HCT116 (cell line): ENCODE results near the gene SEMA3E. TPM values are rescaled to one million over a fixed set of nuclear protein-coding genes. Genes with fewer than 3 reads are reported as not detected.

Experiments
- ATAC-seq: fragments of 200-7000 bp; cut with Tn5 transposase; 2 replicates; pipeline ENCODE4 v1.9.1; 2020; ENCODE audit warnings: mild to moderate bottlenecking, moderate library complexity
- BruUV-seq: library from RNA; stranded (reverse); fragments of 400-500 nt; replicated peaks from 2 replicates; lab custom pipeline; 2021; lab: Mats Ljungman, UMichigan
- CTCF ChIA-PET: fragments of 300-600 bp; sonication (Branson Sonifier 250); formaldehyde crosslinking; loops from one replicate; lab custom pipeline; 2021; ENCODE audit warnings: antibody characterized with exemption; lab: Charles Lee
- POLR2A ChIA-PET: fragments of 300-600, 350-600 bp; sonication (Branson Sonifier 250); formaldehyde crosslinking; loops from one replicate; lab custom pipeline; 2021; ENCODE audit warnings: antibody characterized with exemption; lab: Charles Lee
- RAD21 ChIA-PET, 2 experiments: fragments of 300-600 bp; sonication (Branson Sonifier 250); formaldehyde crosslinking; loops; one replicate each; lab custom pipeline; 2023; ENCODE audit warnings: low total read pairs in 2 of 2; ENCODE audit not compliant: uncharacterized antibody in 2 of 2, unreplicated experiment in 2 of 2, low non-redundant PET in 1 of 2; lab: Charles Lee
- DNase-seq: peaks from one replicate; pipeline ENCODE4 v3.0.0-alpha.2; 2010; ENCODE audit warnings: low read depth, low spot score
- H2AFZ ChIP-seq: fragments of 200-600 bp; shearing (Covaris generic), sonication (generic); 2 replicates; pipeline ENCODE4 v1.6.1; 2017; ENCODE audit warnings: low read depth, mixed run types, mixed read lengths, antibody characterized with exemption, low read length; ENCODE audit not compliant: poor library complexity, severe bottlenecking
- H3K27ac ChIP-seq: 2 replicates; pipeline ENCODE4 v1.5.1; 2012; ENCODE audit warnings: low read depth, low read length
- H3K27me3 ChIP-seq: fragments of 200-600 bp; sonication (generic); 2 replicates; pipeline ENCODE4 v1.6.1; 2016; ENCODE audit warnings: mixed run types, low read length, mixed read lengths; ENCODE audit not compliant: insufficient read depth
- H3K36me3 ChIP-seq, 2 experiments: fragments of 200-500 bp in 1 of 2; fragments of 200-600 bp in 1 of 2; sonication (Bioruptor generic) in 1 of 2; sonication (generic) in 1 of 2; 2 replicates each; pipeline versions ENCODE4 v1.5.1 to v1.6.1; 2014 to 2016; ENCODE audit warnings: low read length in 2 of 2, inconsistent platforms in 1 of 2, mixed read lengths in 1 of 2, mixed run types in 1 of 2; ENCODE audit not compliant: insufficient read depth in 2 of 2, control insufficient read depth in 1 of 2
- H3K4me1 ChIP-seq, 2 experiments: fragments of 200-600 bp in 1 of 2; sonication (generic) in 1 of 2; 2 replicates each; pipeline versions ENCODE4 v1.5.1 to v1.6.1; 2012 to 2017; ENCODE audit warnings: low read length in 2 of 2, inconsistent platforms in 1 of 2, mild to moderate bottlenecking in 1 of 2, mixed read lengths in 1 of 2, mixed run types in 1 of 2, moderate library complexity in 1 of 2; ENCODE audit not compliant: insufficient read depth in 2 of 2, control insufficient read depth in 1 of 2
- H3K4me2 ChIP-seq: fragments of 200-600 bp; sonication (generic); 2 replicates; pipeline ENCODE4 v1.6.1; 2017; ENCODE audit warnings: mixed run types, low read length, mixed read lengths
- H3K4me3 ChIP-seq, 2 experiments: fragments of 200-600 bp in 1 of 2; sonication (generic) in 1 of 2; replicated peaks in 1 of 2; 2 replicates each; pipeline ENCODE4 v1.5.1; 2011 to 2016; ENCODE audit warnings: low read length in 2 of 2, control low read depth in 1 of 2, low read depth in 1 of 2, mild to moderate bottlenecking in 1 of 2, mixed read lengths in 1 of 2, mixed run types in 1 of 2
- H3K79me2 ChIP-seq: fragments of 200-600 bp; sonication (generic); 2 replicates; pipeline ENCODE4 v1.6.1; 2017; ENCODE audit warnings: mild to moderate bottlenecking, mixed run types, low read length, moderate library complexity, mixed read lengths; ENCODE audit not compliant: insufficient read depth
- H3K9ac ChIP-seq: fragments of 200-600 bp; sonication (generic); 2 replicates; pipeline ENCODE4 v1.6.1; 2016; ENCODE audit warnings: low read length, mixed read lengths
- H3K9me2 ChIP-seq: fragments of 200-600 bp; sonication (generic), shearing (Covaris generic); 2 replicates; pipeline ENCODE4 v1.6.1; 2017; ENCODE audit warnings: mixed run types, mild to moderate bottlenecking, moderate library complexity; ENCODE audit not compliant: insufficient read depth
- H3K9me3 ChIP-seq, 2 experiments: fragments of 200-500 bp in 1 of 2; fragments of 200-600 bp in 1 of 2; sonication (Bioruptor generic) in 1 of 2; sonication (generic) in 1 of 2; 2 replicates each; pipeline ENCODE4 v1.6.1; 2014 to 2017; ENCODE audit warnings: low read length in 2 of 2, mixed read lengths in 2 of 2, inconsistent platforms in 1 of 2, low read depth in 1 of 2, mild to moderate bottlenecking in 1 of 2, mixed run types in 1 of 2, moderate library complexity in 1 of 2; ENCODE audit not compliant: control insufficient read depth in 1 of 2, insufficient read depth in 1 of 2
- H4K20me1 ChIP-seq: fragments of 200-600 bp; sonication (generic), shearing (Covaris generic); 2 replicates; pipeline ENCODE4 v1.6.1; 2017; ENCODE audit warnings: mixed run types, mild to moderate bottlenecking, moderate library complexity; ENCODE audit not compliant: insufficient read depth
- ATF3 ChIP-seq: IDR thresholded peaks from 2 replicates; pipeline ENCODE4 v1.6.1; 2012
- CBX3 ChIP-seq: IDR thresholded peaks from 2 replicates; pipeline ENCODE4 v1.6.1; 2012; ENCODE audit warnings: low read depth
- CEBPB ChIP-seq: IDR thresholded peaks from 2 replicates; pipeline ENCODE4 v1.6.1; 2012; ENCODE audit warnings: low read depth
- CTCF ChIP-seq, 3 experiments: fragments of 200-600 bp in 1 of 3; sonication (generic) in 1 of 3; IDR thresholded peaks in 2 of 3; conservative IDR thresholded peaks in 1 of 3; 2 replicates each; pipeline ENCODE4 v1.5.1; 2012 to 2017; ENCODE audit warnings: low read depth in 2 of 3, low read length in 2 of 3, antibody characterized with exemption in 1 of 3, borderline replicate concordance in 1 of 3, control low read depth in 1 of 3, mild to moderate bottlenecking in 1 of 3, mixed read lengths in 1 of 3, mixed run types in 1 of 3, moderate library complexity in 1 of 3; ENCODE audit not compliant: insufficient read depth in 1 of 3
- EGR1 ChIP-seq: IDR thresholded peaks from 2 replicates; pipeline ENCODE4 v1.6.1; 2012; ENCODE audit warnings: low read depth
- ELF1 ChIP-seq: IDR thresholded peaks from 2 replicates; pipeline ENCODE4 v1.6.1; 2012; ENCODE audit warnings: low read depth, borderline replicate concordance
- EZH2 ChIP-seq: fragments of 200-600 bp; sonication (generic); IDR thresholded peaks from 2 replicates; pipeline ENCODE4 v1.6.1; 2017; ENCODE audit warnings: antibody characterized with exemption, mixed run types
- EZH2phosphoT487 ChIP-seq: fragments of 200-600 bp; IDR thresholded peaks from 2 replicates; pipeline ENCODE4 v1.6.1; 2018; ENCODE audit warnings: antibody characterized with exemption, borderline replicate concordance
- FOSL1 ChIP-seq: IDR thresholded peaks from 2 replicates; pipeline ENCODE4 v1.6.1; 2012; ENCODE audit warnings: low read depth
- JUND ChIP-seq: IDR thresholded peaks from 2 replicates; pipeline ENCODE4 v1.6.1; 2012
- MAX ChIP-seq: IDR thresholded peaks from 2 replicates; pipeline ENCODE4 v1.6.1; 2012
- POLR2A ChIP-seq: IDR thresholded peaks from 2 replicates; pipeline ENCODE4 v1.7.0; 2011; ENCODE audit warnings: borderline replicate concordance; ENCODE audit not compliant: insufficient read depth, insufficient read length; ENCODE audit errors: extremely low read depth
- POLR2AphosphoS5 ChIP-seq: IDR thresholded peaks from 2 replicates; pipeline ENCODE4 v1.6.1; 2011; ENCODE audit warnings: mild to moderate bottlenecking, low read depth, low read length, moderate library complexity
- RAD21 ChIP-seq: IDR thresholded peaks from 2 replicates; pipeline ENCODE4 v1.6.1; 2012; ENCODE audit warnings: low read depth, mild to moderate bottlenecking
- SIN3A ChIP-seq: IDR thresholded peaks from 2 replicates; pipeline ENCODE4 v1.6.1; 2012; ENCODE audit warnings: low read depth
- YY1 ChIP-seq: IDR thresholded peaks from 2 replicates; pipeline ENCODE4 v1.6.1; 2011; ENCODE audit warnings: low read length, low read depth, moderate library complexity, mild to moderate bottlenecking; ENCODE audit not compliant: insufficient replicate concordance; ENCODE audit errors: extremely low read depth
- ZFX ChIP-seq: fragments of 450-650 bp; IDR thresholded peaks from 2 replicates; pipeline ENCODE4 v1.6.1; 2017
- ZNF274 ChIP-seq: fragments of 200-500 bp; sonication (Bioruptor generic); IDR thresholded peaks from 2 replicates; pipeline ENCODE4 v1.6.1; 2014; ENCODE audit warnings: mild to moderate bottlenecking, low read depth, low read length, inconsistent platforms
- intact Hi-C: fragments of 100-400 bp; cut with micrococcal nuclease; formaldehyde crosslinking; loops from 2 replicates; pipeline ENCODE4 v1.10.0; 2022
- total RNA-seq: library from RNA; stranded (reverse); gene quantifications from one replicate; pipeline ENCODE4 v1.2.1, GENCODE V29; 2021; ENCODE audit not compliant: unreplicated experiment
- TF ChIP-seq, protein P1 (sequence below): IDR thresholded peaks from 2 replicates; pipeline ENCODE4 v1.6.1; 2011; ENCODE audit warnings: mild to moderate bottlenecking, low read length, moderate library complexity; ENCODE audit not compliant: insufficient replicate concordance; ENCODE audit errors: extremely low read depth
- TF ChIP-seq, protein P2 (sequence below): IDR thresholded peaks from 2 replicates; pipeline ENCODE4 v1.6.1; 2012; ENCODE audit warnings: low read depth

SEMA3E gene
- total RNA-seq, 1 experiment from 2014 or later, result 1.6 TPM

GRCh38 chr7:83337050-83337449 is 311.9 kb downstream of the SEMA3E start:
- no peaks in the 10 kb centered on the region for H3K9me3 ChIP-seq
- CTCF ChIA-PET, result interaction anchor here (1.4 kb wide), 1 partner anchor 11 kb away, joined by 3 read pairs; no protein-coding TSS in a partner anchor
- H2AFZ ChIP-seq, result no peak overlapping the region
- no peaks in the 10 kb centered on the region for H3K9me2 ChIP-seq
- no peaks in the 10 kb centered on the region for H3K4me1 ChIP-seq
- DNase-seq (no peak), ATAC-seq (no peak)
- RAD21 ChIA-PET, result no interaction called here
- no peak overlapping the region for H3K9ac ChIP-seq
- H3K4me3 ChIP-seq, result no peak overlapping the region
- no TSS peak for BruUV-seq
- H3K79me2 ChIP-seq, result no peaks in the 10 kb centered on the region
- no peaks in the 10 kb centered on the region for H3K36me3 ChIP-seq
- POLR2A ChIA-PET, result no interaction called here
- no peak for TF ChIP-seq SIN3A
- no peak for TF ChIP-seq EGR1
- no peak for TF ChIP-seq JUND
- TF ChIP-seq POLR2A, result no peak
- TF ChIP-seq CEBPB, result no peak
- TF ChIP-seq ZNF274, result no peak
- no peak for TF ChIP-seq CTCF (IDR thresholded peaks at IDR 0.05 in 2 of 3, conservative IDR thresholded peaks at IDR 0.05 in 1 of 3; ENCODE audit: borderline replicate concordance in 1 of 3, insufficient read depth in 1 of 3, low read depth in 2 of 3, low read length in 2 of 3)
- no peak for TF ChIP-seq YY1
- TF ChIP-seq, protein P1, sequence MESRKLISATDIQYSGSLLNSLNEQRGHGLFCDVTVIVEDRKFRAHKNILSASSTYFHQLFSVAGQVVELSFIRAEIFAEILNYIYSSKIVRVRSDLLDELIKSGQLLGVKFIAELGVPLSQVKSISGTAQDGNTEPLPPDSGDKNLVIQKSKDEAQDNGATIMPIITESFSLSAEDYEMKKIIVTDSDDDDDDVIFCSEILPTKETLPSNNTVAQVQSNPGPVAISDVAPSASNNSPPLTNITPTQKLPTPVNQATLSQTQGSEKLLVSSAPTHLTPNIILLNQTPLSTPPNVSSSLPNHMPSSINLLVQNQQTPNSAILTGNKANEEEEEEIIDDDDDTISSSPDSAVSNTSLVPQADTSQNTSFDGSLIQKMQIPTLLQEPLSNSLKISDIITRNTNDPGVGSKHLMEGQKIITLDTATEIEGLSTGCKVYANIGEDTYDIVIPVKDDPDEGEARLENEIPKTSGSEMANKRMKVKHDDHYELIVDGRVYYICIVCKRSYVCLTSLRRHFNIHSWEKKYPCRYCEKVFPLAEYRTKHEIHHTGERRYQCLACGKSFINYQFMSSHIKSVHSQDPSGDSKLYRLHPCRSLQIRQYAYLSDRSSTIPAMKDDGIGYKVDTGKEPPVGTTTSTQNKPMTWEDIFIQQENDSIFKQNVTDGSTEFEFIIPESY, result no peak
- no peak for TF ChIP-seq EZH2phosphoT487
- TF ChIP-seq ATF3, result no peak
- TF ChIP-seq RAD21, result no peak
- TF ChIP-seq EZH2, result no peak
- TF ChIP-seq FOSL1, result no peak
- TF ChIP-seq CBX3, result no peak
- no peak for TF ChIP-seq ZFX
- TF ChIP-seq ELF1, result no peak
- TF ChIP-seq MAX, result no peak
- TF ChIP-seq, protein P2, sequence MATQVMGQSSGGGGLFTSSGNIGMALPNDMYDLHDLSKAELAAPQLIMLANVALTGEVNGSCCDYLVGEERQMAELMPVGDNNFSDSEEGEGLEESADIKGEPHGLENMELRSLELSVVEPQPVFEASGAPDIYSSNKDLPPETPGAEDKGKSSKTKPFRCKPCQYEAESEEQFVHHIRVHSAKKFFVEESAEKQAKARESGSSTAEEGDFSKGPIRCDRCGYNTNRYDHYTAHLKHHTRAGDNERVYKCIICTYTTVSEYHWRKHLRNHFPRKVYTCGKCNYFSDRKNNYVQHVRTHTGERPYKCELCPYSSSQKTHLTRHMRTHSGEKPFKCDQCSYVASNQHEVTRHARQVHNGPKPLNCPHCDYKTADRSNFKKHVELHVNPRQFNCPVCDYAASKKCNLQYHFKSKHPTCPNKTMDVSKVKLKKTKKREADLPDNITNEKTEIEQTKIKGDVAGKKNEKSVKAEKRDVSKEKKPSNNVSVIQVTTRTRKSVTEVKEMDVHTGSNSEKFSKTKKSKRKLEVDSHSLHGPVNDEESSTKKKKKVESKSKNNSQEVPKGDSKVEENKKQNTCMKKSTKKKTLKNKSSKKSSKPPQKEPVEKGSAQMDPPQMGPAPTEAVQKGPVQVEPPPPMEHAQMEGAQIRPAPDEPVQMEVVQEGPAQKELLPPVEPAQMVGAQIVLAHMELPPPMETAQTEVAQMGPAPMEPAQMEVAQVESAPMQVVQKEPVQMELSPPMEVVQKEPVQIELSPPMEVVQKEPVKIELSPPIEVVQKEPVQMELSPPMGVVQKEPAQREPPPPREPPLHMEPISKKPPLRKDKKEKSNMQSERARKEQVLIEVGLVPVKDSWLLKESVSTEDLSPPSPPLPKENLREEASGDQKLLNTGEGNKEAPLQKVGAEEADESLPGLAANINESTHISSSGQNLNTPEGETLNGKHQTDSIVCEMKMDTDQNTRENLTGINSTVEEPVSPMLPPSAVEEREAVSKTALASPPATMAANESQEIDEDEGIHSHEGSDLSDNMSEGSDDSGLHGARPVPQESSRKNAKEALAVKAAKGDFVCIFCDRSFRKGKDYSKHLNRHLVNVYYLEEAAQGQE, result no peak
- TF ChIP-seq POLR2AphosphoS5, result no peak
- no peak overlapping the region for H3K4me2 ChIP-seq
- no peaks in the 10 kb centered on the region for H3K27me3 ChIP-seq
- intact Hi-C loops, result no loop called here
- no peaks in the 10 kb centered on the region for H4K20me1 ChIP-seq
- H3K27ac ChIP-seq, result no peak overlapping the region
